PC-9 (cell line): ENCODE measurements around the gene ACO1. TPM values are rescaled to one million over a fixed set of nuclear protein-coding genes. Genes with fewer than 3 reads are reported as not detected.

Source experiments
- BruUV-seq: library from RNA; stranded (reverse); fragments of 400-500 nt; replicated peaks from 2 replicates; lab custom pipeline; 2021; lab: Mats Ljungman, UMichigan
- CTCF ChIA-PET: fragments of 300-600 bp; sonication (Branson Sonifier 250); formaldehyde crosslinking; loops from one replicate; lab custom pipeline; 2022; ENCODE audit warnings: antibody characterized with exemption; lab: Charles Lee
- POLR2A ChIA-PET: fragments of 300-600 bp; sonication (Branson Sonifier 250); formaldehyde crosslinking; loops from one replicate; lab custom pipeline; 2022; ENCODE audit warnings: antibody characterized with exemption; ENCODE audit not compliant: unreplicated experiment; lab: Charles Lee
- DNase-seq, 2 experiments: peaks; one replicate each; pipeline versions ENCODE4 v3.0.0 to v3.0.0-alpha.2; 2015 to 2022; ENCODE audit warnings: mixed read lengths in 1 of 2
- H2AFZ ChIP-seq: fragments of 200-600 bp; sonication (generic); 2 replicates; pipeline ENCODE4 v1.8.1; 2017; ENCODE audit warnings: antibody characterized with exemption
- H3F3A ChIP-seq: fragments of 200-600 bp; sonication (generic); 2 replicates; pipeline ENCODE4 v1.8.1; 2017; ENCODE audit warnings: antibody characterized with exemption, mild to moderate bottlenecking, low read depth; ENCODE audit not compliant: insufficient read depth
- H3K27ac ChIP-seq: fragments of 200-600 bp; sonication (generic); 2 replicates; pipeline ENCODE4 v1.6.1; 2016; ENCODE audit warnings: mixed run types
- H3K27me3 ChIP-seq: fragments of 200-600 bp; sonication (generic); 2 replicates; pipeline ENCODE4 v1.6.1; 2016; ENCODE audit warnings: low read depth, mixed run types; ENCODE audit not compliant: insufficient read depth
- H3K36me3 ChIP-seq: fragments of 200-600 bp; sonication (generic); 2 replicates; pipeline ENCODE4 v1.6.1; 2016; ENCODE audit warnings: low read depth, mixed run types
- H3K4me1 ChIP-seq: fragments of 200-600 bp; sonication (generic); replicated peaks from 2 replicates; pipeline ENCODE4 v1.6.1; 2016; ENCODE audit warnings: mixed run types; ENCODE audit not compliant: insufficient read depth
- H3K4me2 ChIP-seq: fragments of 200-600 bp; sonication (generic); 2 replicates; pipeline ENCODE4 v1.6.1; 2017; ENCODE audit warnings: mixed run types
- H3K4me3 ChIP-seq: fragments of 200-600 bp; sonication (generic); 2 replicates; pipeline ENCODE4 v1.6.1; 2016; ENCODE audit warnings: mixed run types
- H3K79me2 ChIP-seq: fragments of 200-600 bp; sonication (generic); 2 replicates; pipeline ENCODE4 v1.6.1; 2017; ENCODE audit warnings: low read depth, mixed run types
- H3K9me2 ChIP-seq: fragments of 200-600 bp; sonication (generic); 2 replicates; pipeline ENCODE4 v1.8.1; 2017; ENCODE audit warnings: mild to moderate bottlenecking; ENCODE audit not compliant: insufficient read depth
- H3K9me3 ChIP-seq: fragments of 200-600 bp; sonication (generic); 2 replicates; pipeline ENCODE4 v1.8.1; 2016; ENCODE audit warnings: low read depth; ENCODE audit not compliant: insufficient read depth
- H4K20me1 ChIP-seq: fragments of 200-600 bp; sonication (generic); 2 replicates; pipeline ENCODE4 v1.8.1; 2017; ENCODE audit not compliant: insufficient read depth
- EZH2 ChIP-seq: fragments of 200-600 bp; sonication (generic); IDR thresholded peaks from 2 replicates; pipeline ENCODE4 v1.8.0; 2017; ENCODE audit warnings: antibody characterized with exemption, low read depth
- intact Hi-C: fragments of 100-400 bp; cut with micrococcal nuclease; formaldehyde crosslinking; loops from one replicate; pipeline ENCODE4 v1.10.0; 2022; ENCODE audit not compliant: unreplicated experiment
- total RNA-seq: library from RNA; stranded (reverse); gene quantifications from 2 replicates; pipeline ENCODE4 v1.2.3, GENCODE V29; 2021
- TF ChIP-seq, protein P1 (sequence below): fragments of 200-600 bp; sonication (generic); conservative IDR thresholded peaks from 2 replicates; pipeline ENCODE4 v1.6.1; 2017; ENCODE audit warnings: mixed run types, antibody characterized with exemption, mild to moderate bottlenecking, moderate library complexity

The ACO1 gene
- total RNA-seq, 1 experiment from 2014 or later: 30.2 TPM

DNA sequence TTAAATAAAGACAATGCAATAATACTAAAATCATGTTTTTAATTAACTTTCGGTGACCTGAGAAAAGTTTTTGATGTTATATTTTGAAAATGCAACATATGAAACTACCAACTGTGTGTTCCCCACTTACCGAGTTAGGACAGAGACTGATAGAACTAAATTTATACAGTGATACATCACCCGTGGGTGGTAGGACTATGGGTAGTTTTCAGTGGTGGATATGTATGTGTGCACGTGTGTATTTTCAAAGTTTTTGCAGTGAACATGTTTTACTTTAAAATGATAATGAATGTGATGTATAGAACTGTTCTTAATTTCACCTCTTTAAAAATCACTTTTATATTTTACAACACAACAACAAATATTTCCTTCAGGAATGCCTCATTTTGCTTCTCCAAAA lies 25.0 kb upstream of the ACO1 start:
- no peak for TF ChIP-seq EZH2
- TF ChIP-seq, protein P1, sequence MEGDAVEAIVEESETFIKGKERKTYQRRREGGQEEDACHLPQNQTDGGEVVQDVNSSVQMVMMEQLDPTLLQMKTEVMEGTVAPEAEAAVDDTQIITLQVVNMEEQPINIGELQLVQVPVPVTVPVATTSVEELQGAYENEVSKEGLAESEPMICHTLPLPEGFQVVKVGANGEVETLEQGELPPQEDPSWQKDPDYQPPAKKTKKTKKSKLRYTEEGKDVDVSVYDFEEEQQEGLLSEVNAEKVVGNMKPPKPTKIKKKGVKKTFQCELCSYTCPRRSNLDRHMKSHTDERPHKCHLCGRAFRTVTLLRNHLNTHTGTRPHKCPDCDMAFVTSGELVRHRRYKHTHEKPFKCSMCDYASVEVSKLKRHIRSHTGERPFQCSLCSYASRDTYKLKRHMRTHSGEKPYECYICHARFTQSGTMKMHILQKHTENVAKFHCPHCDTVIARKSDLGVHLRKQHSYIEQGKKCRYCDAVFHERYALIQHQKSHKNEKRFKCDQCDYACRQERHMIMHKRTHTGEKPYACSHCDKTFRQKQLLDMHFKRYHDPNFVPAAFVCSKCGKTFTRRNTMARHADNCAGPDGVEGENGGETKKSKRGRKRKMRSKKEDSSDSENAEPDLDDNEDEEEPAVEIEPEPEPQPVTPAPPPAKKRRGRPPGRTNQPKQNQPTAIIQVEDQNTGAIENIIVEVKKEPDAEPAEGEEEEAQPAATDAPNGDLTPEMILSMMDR: no peak
- Histone ChIP-seq H3F3A (no peaks in the 10 kb centered on the region), H3K4me1 (no peaks in the 10 kb centered on the region), H3K4me3 (no peak overlapping the region), H3K36me3 (no peaks in the 10 kb centered on the region), H3K27ac (no peak overlapping the region), H3K27me3 (no peaks in the 10 kb centered on the region), H3K4me2 (no peak overlapping the region), H3K9me2 (no peaks in the 10 kb centered on the region), H2AFZ (no peak overlapping the region), H3K9me3 (no peaks in the 10 kb centered on the region), H4K20me1 (no peaks in the 10 kb centered on the region), H3K79me2 (no peaks in the 10 kb centered on the region)
- BruUV-seq: no TSS peak
- no peak for DNase-seq
- POLR2A ChIA-PET: no interaction called here
- CTCF ChIA-PET: interaction anchor here (0.6 kb wide), 1 partner anchor 192 kb away, joined by 3 read pairs; no protein-coding TSS in a partner anchor
- intact Hi-C loops: no loop called here

DNA sequence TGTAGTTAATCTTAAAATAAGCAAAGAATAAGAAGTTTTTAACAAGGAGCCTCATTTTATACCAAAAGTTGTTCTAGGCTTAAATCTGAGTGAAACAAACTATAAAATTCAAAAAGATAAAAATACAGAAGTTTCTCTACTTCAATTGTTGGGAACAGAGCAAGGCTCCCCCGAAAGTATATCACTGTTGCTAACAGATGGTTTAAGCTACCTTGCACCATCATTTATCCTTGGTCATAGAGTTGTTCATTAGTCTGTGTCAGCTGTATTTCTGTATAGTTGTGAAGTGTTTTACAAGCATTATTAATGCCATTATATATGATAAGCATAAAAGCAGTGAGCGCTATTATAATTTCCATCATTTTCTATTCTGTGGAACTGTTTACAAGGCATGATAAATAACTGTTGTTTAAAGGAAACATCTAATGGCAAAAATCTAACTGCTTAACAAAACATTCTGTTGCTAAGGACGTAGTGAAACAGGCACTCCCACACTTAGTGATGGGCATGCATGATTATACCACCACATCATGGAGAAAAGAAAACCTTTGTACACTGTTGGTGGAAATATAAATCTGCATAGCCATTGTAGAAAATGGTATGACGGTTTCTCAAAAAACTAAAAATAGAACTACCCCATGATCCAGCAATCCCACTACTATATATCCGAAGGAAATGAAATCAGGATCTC lies 23.3 kb upstream of the ACO1 start:
- Histone ChIP-seq H3K27me3 (no peaks in the 10 kb centered on the region), H3K9me3 (no peaks in the 10 kb centered on the region), H3K79me2 (no peaks in the 10 kb centered on the region), H2AFZ (no peak overlapping the region), H3K9me2 (no peaks in the 10 kb centered on the region), H3K4me2 (no peak overlapping the region), H3F3A (no peaks in the 10 kb centered on the region), H3K4me3 (no peak overlapping the region), H3K36me3 (no peaks in the 10 kb centered on the region), H3K4me1 (no peaks in the 10 kb centered on the region), H4K20me1 (no peaks in the 10 kb centered on the region), H3K27ac (no peak overlapping the region)
- DNase-seq: no peak
- no TSS peak for BruUV-seq
- ChIA-PET CTCF (no interaction called here), POLR2A (no interaction called here)
- TF ChIP-seq EZH2: no peak
- TF ChIP-seq, protein P1: no peak
- intact Hi-C loops: no loop called here

DNA sequence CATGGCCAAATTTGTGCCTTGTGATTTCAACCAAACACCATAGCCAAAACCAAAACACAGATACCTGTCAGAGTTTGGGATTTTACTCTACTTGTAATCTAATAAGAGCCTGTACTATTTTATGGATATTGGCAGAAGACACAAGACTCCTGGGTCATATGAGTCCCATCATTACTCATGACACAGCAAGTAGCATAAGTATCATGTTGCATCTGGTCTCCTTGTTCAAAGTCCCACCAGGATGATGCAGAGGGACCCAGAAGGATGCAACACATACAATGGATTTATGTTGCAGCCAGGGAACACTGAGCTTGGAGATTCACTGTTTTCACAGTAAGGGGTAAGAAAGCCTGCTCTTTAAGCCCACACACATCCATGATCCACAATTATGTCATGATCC lies 13.2 kb upstream of the ACO1 start:
- Histone ChIP-seq H2AFZ (no peak overlapping the region), H3F3A (no peaks in the 10 kb centered on the region), H3K4me1 (no peaks in the 10 kb centered on the region), H3K9me2 (no peaks in the 10 kb centered on the region), H3K4me2 (no peak overlapping the region), H4K20me1 (no peaks in the 10 kb centered on the region), H3K36me3 (no peaks in the 10 kb centered on the region), H3K9me3 (no peaks in the 10 kb centered on the region), H3K27me3 (no peaks in the 10 kb centered on the region), H3K27ac (no peak overlapping the region), H3K4me3 (no peak overlapping the region), H3K79me2 (no peaks in the 10 kb centered on the region)
- ChIA-PET POLR2A (no interaction called here), CTCF (no interaction called here)
- intact Hi-C loops: no loop called here
- no TSS peak for BruUV-seq
- no peak for DNase-seq
- TF ChIP-seq, protein P1: no peak
- TF ChIP-seq EZH2: no peak
